CD4-positive, alpha-beta T cell treated with Interleukin-17A for 1 hour (primary cell): ENCODE measurements around the gene UBASH3B.

Source experiments
- DNase-seq: peaks from one replicate; pipeline ENCODE4 v3.0.0-alpha.2; 2020

The UBASH3B gene

GRCh38 chr11:122647736-122648275 lies 7.7 kb upstream of the UBASH3B start:
- no peak for DNase-seq

- DNase-seq, result no peak
Measured at GRCh38 chr11:122649116-122649515, 6.4 kb upstream of the UBASH3B start.

- no peak for DNase-seq
Measured at GRCh38 chr11:122650619-122651018, 4.9 kb upstream of the UBASH3B start.

- no peak for DNase-seq
Measured at GRCh38 chr11:122652495-122652894, 3.0 kb upstream of the UBASH3B start.

DNA sequence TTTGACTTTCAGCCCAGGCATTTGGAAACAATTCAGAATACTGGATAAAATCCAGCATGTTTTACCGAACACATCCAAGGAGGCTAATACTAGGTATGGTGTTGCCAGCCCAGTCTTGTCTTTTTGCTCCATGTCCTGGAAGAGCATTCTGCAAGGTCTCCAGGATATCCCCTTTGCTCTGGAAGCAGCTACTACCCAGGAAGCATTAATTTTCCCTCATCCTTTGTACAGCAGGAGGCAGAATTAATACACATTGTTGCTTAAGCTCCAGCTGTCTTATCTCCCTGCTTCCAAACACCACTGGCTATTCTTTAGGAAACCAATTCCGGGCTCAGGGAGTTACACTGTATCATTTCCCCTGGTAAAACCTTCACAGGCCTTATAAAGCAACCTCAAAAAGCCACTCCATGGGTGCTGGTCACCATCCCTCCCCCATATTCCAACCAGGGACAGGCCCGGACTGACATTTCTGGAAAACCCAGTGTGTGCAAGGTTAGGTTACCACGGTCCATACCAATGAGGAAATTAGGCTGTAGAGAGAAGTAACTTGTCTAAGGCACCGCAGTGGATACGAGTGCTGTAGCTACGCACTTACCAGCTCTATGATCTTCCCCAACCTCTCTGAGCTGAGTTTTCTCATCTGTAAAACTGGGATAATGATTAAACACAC lies 1.5 kb upstream of the UBASH3B start:
- DNase-seq, result no peak

GRCh38 chr11:122656073-122656630 lies 630 bp downstream of the UBASH3B start:
- DNase-seq, result peak; percentile 47

GRCh38 chr11:122656631-122657101 lies 1.1 kb downstream of the UBASH3B start:
- DNase-seq, result peak; percentile 44

DNA sequence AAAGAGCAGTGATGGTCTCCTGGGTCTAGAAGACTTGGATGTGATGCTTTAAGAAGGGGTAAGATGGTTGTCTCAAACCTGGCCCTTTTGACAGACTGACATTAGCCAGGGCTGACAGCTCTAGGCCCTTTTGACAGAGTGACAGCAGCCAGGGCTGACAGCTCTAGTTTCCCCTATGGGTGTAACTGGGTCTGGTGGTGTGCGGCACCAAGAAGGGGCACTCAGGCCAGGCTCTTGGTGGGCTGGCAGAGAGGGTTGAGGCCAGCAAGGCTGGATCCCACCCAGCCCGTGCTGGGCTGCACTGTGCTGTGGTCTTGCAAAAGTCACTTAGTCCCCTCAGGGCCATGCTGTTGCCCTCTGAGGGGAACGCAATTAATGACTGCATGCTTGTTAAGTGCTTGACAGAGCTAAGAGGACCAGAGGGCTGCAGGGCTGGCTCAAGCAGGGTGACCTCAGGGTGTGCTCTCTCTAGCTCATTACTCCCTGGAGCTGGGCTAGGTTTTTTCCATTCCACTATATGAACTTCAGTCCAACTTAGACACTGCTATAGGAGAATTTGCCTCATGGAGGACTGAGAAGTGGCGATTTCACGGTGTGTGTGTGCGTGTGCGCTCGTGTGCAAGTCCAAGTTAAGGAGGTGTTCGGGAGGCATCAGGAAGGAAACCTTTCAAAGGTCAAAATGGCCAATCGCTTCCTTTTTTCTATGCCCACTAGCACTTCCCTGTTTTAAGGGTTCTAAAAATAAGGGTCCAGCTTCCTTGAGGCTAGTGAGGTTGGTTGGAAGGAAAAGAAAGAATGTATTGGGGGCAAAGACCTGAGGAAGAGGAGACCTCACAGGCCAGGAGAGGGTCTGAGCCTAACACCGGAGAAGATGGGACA lies 4.4 kb downstream of the UBASH3B start:
- no peak for DNase-seq

DNA sequence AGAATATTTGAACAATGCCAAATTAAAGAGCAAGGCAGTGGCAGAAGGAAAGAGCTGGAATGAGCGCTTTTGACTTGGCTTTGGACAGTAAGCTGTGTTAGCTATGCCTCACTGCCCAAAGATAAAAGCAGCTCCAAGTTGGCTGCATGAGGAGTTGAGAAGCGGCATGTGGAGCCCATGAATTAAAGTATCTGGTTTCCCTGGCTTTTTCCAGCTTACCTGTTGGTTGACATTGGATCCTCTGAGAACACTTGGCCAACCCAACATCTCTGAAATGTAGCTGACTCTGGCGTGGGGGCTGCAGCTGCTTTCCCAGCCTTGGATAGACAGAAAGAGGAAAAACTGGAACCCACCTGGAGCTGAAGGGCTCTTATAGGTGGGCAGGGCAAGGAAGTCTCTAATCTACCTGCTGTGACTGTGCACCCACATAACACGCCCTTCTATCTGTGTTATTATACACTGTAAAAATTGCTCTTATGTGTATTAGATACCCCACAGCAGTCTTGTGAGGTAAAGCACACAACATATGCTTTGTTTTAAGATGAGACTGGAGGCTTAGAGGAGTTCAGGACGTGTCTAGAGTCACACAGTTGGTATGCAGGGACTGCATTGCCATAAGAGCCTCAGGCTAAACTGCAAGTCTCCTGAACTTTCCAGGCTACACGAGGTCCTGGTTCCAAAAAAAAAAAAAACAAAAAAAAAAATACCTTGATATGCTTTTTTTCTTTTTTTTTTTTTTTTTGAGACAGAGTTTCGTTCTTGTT lies 5.8 kb downstream of the UBASH3B start:
- DNase-seq, result no peak

DNA sequence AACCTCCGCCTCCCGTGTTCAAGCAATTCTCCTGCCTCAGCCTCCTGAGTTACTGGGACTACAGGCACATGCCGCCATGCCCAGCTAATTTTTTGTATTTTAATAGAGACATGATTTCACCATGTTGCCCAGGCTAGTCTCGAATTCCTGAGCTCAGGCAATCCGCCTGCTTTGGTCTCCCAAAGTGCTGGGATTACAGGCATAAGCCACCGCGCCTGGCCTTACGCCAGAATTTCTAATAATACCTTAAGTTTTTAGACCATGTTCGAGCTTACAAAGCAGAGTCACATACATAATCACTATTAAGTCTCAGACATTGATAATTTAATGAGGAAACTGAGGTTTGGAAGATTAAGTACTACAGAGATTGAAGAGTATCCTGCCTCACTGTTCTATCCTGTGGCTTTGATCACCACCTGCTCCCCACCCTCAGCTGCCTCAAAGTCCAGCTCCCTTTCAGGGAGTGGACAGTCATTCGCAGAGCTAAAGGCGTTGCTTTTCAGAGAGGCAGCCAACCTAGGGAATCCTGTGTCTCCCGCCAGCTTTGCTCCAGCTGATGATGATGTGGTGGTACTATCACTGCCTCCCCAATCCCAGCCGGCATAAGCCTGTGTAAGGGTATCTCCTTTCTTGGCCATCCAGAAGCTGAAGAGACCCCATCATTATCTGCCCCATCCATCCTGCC lies 7.7 kb downstream of the UBASH3B start:
- DNase-seq, result no peak

- DNase-seq, result no peak
Measured at GRCh38 chr11:122663764-122664163, 8.2 kb downstream of the UBASH3B start.

DNA sequence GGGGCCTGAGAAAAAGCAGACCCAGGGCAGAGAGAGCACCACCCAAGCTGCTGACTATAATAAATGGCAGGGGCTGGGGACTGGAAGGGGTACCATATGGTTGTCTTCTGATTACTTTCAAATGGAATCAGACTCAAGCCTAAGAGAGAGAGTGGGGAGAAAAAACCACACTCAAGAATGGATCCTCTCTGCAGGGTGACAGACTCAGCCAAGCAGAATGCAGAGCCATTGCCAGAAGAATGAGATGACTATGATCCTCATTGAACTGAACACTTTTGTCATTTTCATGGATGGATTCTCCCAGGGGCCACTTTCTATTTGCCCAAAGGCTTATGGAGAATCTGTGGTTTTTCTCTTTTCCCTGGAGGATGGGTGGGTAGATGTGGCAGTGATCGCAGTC lies 8.7 kb downstream of the UBASH3B start:
- DNase-seq, result no peak

- no peak for DNase-seq
Measured at GRCh38 chr11:122665861-122666260, 10.3 kb downstream of the UBASH3B start.

DNA sequence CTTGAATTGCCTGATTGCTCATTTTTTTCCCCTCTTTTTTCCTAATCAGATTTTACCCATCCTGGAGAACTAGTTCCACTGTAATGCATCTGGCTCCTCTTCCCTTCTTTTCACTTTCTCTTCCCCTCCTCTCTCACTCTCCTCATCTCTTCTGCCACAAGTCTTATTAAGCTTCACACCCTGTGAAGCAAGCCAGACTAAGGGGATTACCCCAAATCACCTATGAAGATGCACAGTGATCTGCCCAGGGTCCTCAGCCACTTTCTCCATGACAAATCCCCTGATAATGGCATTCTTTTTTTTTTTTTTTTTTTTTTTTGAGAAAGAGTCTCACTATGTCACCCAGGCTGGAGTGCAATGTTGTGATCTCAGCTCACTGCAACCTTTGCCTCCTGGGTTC lies 11.2 kb downstream of the UBASH3B start:
- peak; percentile 16 for DNase-seq

DNA sequence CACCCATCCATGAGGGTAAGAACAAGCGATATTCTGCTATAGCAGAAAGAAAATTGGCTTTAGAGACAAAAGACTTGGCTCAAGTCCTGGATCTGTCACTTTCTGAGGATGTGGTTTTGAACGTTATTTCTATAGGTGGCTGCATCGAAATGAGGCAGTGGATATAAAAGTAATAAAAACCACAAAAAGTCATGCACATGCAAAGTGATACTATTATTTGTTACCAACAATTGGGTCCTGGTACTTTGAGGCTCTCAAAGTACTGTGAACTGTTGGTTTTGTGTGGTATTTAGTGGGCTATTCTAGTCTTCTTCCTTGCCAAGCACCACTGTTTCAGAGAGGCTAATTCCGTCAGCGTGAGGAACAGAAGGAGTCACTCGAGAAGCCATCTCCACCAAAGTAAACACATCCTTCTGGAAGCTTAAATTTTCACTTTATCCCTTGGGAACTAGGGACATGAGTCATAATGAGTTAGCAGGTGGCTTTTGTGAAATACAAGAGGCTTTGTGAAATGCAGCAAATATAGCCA lies 13.1 kb downstream of the UBASH3B start:
- DNase-seq, result peak; percentile 47

- DNase-seq, result no peak
Measured at GRCh38 chr11:122670131-122670530, 14.6 kb downstream of the UBASH3B start.

DNA sequence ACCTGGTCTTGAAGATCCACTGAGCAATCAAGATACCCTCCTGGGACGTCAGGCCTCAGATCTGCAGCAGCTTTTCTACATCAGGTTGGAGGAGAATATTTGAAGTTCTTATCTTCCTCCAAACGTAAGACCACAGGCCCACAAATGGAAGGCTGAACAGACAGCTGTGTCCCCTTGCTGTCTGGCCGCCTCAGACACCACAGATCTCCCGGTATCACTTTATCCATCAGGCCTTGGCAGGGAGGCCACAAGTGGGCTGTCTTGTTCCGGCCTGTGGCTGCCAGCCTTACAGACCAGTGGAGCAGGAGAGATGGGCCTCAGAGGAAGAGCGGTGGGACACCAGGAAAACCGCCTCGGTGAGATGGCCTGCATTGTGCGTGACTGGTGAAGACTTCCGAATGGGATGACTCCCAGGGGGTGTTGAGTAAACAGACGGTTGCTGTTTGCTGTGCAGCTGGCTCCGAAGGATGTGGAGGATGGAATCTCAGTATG lies 15.9 kb downstream of the UBASH3B start:
- no peak for DNase-seq

- DNase-seq, result no peak
Measured at GRCh38 chr11:122672892-122673291, 17.4 kb downstream of the UBASH3B start.

DNA sequence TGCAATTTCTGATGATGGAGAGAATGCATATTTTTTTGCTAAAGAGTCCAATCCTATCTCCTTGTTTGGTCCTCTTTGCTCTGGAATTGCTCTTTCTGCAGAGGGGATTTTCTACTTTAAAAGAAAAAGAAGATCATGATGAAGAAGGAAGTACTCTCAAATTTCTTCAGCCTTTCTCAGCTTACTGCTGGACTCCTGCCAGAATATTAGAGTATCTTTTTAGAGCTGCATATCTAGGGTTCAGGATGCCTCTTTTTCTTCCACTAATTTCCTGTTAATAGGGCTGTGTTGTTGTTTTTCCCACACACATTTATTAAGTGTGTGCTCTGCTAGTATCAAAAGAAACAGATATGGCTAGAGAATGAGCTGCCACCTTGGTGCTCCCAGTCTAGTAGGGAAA lies 18.2 kb downstream of the UBASH3B start:
- DNase-seq, result no peak

GRCh38 chr11:122676638-122677037 lies 21.1 kb downstream of the UBASH3B start:
- no peak for DNase-seq

- DNase-seq, result no peak
Measured at GRCh38 chr11:122677256-122677655, 21.7 kb downstream of the UBASH3B start.

- DNase-seq, result no peak
Measured at GRCh38 chr11:122678406-122678805, 22.9 kb downstream of the UBASH3B start.
